RWPE2 (cell line): Measurements from ENCODE around the gene IBA57.

Experiments
- ATAC-seq: fragments of 200-7000 bp; cut with Tn5 transposase; 3 replicates; pipeline ENCODE4 v1.9.1; 2021; ENCODE audit warnings: low read depth
- DNase-seq: peaks from one replicate; pipeline ENCODE4 v3.0.0-alpha.2; 2020; ENCODE audit warnings: low spot score
- H3K27ac ChIP-seq: fragments of 450-650 bp; 2 replicates; pipeline ENCODE4 v1.5.1; 2017; ENCODE audit warnings: mild to moderate bottlenecking; ENCODE audit not compliant: poor library complexity, severe bottlenecking
- H3K27me3 ChIP-seq: fragments of 250-450 bp; sonication (Bioruptor Pico); 2 replicates; pipeline ENCODE4 v1.5.1; 2021; ENCODE audit warnings: mild to moderate bottlenecking, moderate library complexity; ENCODE audit not compliant: insufficient read depth, poor library complexity, severe bottlenecking
- H3K36me3 ChIP-seq: fragments of 250-450 bp; sonication (Bioruptor Pico); 2 replicates; pipeline ENCODE4 v1.5.1; 2020; ENCODE audit warnings: low read depth, mild to moderate bottlenecking, moderate library complexity
- H3K4me1 ChIP-seq: fragments of 250-450 bp; sonication (Bioruptor Pico); 2 replicates; pipeline ENCODE4 v1.5.1; 2021; ENCODE audit warnings: mild to moderate bottlenecking, moderate library complexity; ENCODE audit not compliant: insufficient read depth, poor library complexity, severe bottlenecking
- H3K4me3 ChIP-seq: fragments of 250-450 bp; sonication (Bioruptor Pico); 2 replicates; pipeline ENCODE4 v1.5.1; 2021; ENCODE audit warnings: mild to moderate bottlenecking, moderate library complexity; ENCODE audit not compliant: severe bottlenecking
- H3K9me3 ChIP-seq: fragments of 250-450 bp; sonication (Bioruptor Pico); 2 replicates; pipeline ENCODE4 v1.5.1; 2021; ENCODE audit warnings: mild to moderate bottlenecking, moderate library complexity; ENCODE audit not compliant: severe bottlenecking
- TF ChIP-seq, protein P1 (sequence below): fragments of 450-650 bp; IDR thresholded peaks from one replicate; pipeline ENCODE4 v1.5.1; 2017; ENCODE audit warnings: mild to moderate bottlenecking, moderate library complexity; ENCODE audit not compliant: poor library complexity, severe bottlenecking

IBA57 gene

GRCh38 chr1:228177183-228177475 lies 11.5 kb downstream of the IBA57 start:
- H3K27me3 ChIP-seq: no peaks in the 10 kb centered on the region
- H3K36me3 ChIP-seq: no peaks in the 10 kb centered on the region
- H3K4me3 ChIP-seq: no peak overlapping the region
- no peak overlapping the region for H3K27ac ChIP-seq
- DNase-seq: no peak
- H3K9me3 ChIP-seq: no peaks in the 10 kb centered on the region
- ATAC-seq: no peak
- TF ChIP-seq, protein P1, sequence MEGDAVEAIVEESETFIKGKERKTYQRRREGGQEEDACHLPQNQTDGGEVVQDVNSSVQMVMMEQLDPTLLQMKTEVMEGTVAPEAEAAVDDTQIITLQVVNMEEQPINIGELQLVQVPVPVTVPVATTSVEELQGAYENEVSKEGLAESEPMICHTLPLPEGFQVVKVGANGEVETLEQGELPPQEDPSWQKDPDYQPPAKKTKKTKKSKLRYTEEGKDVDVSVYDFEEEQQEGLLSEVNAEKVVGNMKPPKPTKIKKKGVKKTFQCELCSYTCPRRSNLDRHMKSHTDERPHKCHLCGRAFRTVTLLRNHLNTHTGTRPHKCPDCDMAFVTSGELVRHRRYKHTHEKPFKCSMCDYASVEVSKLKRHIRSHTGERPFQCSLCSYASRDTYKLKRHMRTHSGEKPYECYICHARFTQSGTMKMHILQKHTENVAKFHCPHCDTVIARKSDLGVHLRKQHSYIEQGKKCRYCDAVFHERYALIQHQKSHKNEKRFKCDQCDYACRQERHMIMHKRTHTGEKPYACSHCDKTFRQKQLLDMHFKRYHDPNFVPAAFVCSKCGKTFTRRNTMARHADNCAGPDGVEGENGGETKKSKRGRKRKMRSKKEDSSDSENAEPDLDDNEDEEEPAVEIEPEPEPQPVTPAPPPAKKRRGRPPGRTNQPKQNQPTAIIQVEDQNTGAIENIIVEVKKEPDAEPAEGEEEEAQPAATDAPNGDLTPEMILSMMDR: no peak
- no peaks in the 10 kb centered on the region for H3K4me1 ChIP-seq

- Histone ChIP-seq H3K36me3 (no peaks in the 10 kb centered on the region), H3K27me3 (no peaks in the 10 kb centered on the region), H3K4me1 (no peaks in the 10 kb centered on the region), H3K4me3 (no peak overlapping the region), H3K27ac (no peak overlapping the region), H3K9me3 (no peaks in the 10 kb centered on the region)
- no peak for DNase-seq
- TF ChIP-seq, protein P1: no peak
- ATAC-seq: no peak
Observed at GRCh38 chr1:228177721-228178710, 12.4 kb downstream of the IBA57 start.

DNA sequence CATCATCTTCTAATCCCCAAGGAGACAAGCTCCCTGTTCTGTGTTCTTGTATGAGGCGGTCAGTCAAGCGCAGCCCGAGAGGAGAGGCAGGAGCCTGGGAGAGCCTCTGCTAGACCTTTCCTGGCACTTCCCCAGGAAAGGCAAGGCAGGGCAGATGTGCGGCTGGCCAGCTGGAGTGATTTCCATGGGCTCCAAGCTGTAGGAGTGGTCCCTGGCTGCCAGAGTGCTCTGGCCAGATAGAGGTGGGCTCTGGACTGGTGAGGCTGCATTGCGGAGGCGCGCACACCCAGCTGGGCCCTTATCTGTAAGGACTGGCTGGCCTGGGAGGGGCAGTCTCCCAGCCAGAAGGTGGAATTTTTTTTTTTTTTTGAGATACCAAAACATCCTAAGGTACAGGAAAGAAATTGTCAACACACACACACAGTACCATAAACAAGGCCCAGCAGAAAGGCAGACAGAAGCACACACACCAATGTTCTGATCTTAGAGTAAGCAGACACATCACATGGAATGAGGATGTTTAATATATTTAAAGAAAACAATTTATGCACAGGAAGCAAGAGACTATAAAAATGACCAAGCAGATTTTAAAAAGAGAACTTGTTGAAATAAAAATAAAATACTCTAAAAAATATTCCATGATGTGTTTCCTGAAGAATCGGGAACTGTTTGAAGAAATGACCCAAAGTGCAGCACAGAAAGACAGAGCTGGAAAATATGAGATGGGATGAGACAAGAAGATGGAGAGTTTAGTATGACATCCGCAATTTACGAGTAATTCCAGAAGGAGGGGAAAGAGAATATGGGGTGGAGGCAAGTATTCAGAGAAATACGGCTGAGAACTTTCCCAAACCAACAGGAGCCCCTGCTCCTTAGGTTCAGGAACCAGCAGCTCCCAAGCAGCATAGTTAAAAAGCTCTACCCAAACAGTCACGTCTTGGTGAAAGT lies 13.4 kb downstream of the IBA57 start:
- Histone ChIP-seq H3K4me1 (no peaks in the 10 kb centered on the region), H3K9me3 (no peaks in the 10 kb centered on the region), H3K27me3 (no peaks in the 10 kb centered on the region), H3K27ac (no peak overlapping the region), H3K4me3 (no peak overlapping the region), H3K36me3 (no peaks in the 10 kb centered on the region)
- no peak for ATAC-seq
- no peak for DNase-seq
- TF ChIP-seq, protein P1: no peak

GRCh38 chr1:228180271-228180958 lies 14.8 kb downstream of the IBA57 start:
- no peak for ATAC-seq
- Histone ChIP-seq H3K27ac (no peak overlapping the region), H3K4me3 (no peak overlapping the region), H3K4me1 (no peaks in the 10 kb centered on the region), H3K9me3 (no peaks in the 10 kb centered on the region), H3K36me3 (no peaks in the 10 kb centered on the region), H3K27me3 (no peaks in the 10 kb centered on the region)
- DNase-seq: no peak
- TF ChIP-seq, protein P1: no peak
